ENCODE data around the gene ENTREP3. TPM values are rescaled to one million over a fixed set of nuclear protein-coding genes. Genes with fewer than 3 reads are reported as not detected.
A peak's percentile ranks its signal among the peaks of the same experiment; 100 is the strongest.
"Not testable (repeated sequence)": the region's sequence is repeated elsewhere in the genome, so short reads cannot be mapped to it uniquely, and the experiment has no call there.

Gene ENTREP3
- total RNA-seq, 2 donors from 2014 or later = 12.3 to 38.0 TPM

- H3K4me3 Mint-ChIP-seq = not testable (repeated sequence)
These were observed 19.9 kb downstream of the ENTREP3 start for GRCh38 chr1:155235375-155235774.

GRCh38 chr1:155233502-155233901, 21.8 kb downstream of the ENTREP3 start:
- not testable (repeated sequence) for H3K27ac Mint-ChIP-seq; DNase-seq (ENCODE audit: low spot score); H3K36me3 Mint-ChIP-seq; H3K27me3 Mint-ChIP-seq; H3K4me3 Mint-ChIP-seq; H3K9me3 Mint-ChIP-seq; ATAC-seq
- H3K4me1 Mint-ChIP-seq (ENCODE audit: low read depth in 2 of 2) = peaks cover 12 to 15% of the 10 kb centered on the region in 2 donors

More at GRCh38 chr1:155235375-155235774, 19.9 kb downstream of the ENTREP3 start:
- peak overlapping the region in 1 of 2 donors; percentile 20 for H3K27ac Mint-ChIP-seq
- not testable (repeated sequence) for H3K36me3 Mint-ChIP-seq; DNase-seq (ENCODE audit: low spot score); ATAC-seq; H3K9me3 Mint-ChIP-seq; H3K27me3 Mint-ChIP-seq
- peaks cover 9 to 11% of the 10 kb centered on the region in 2 donors for H3K4me1 Mint-ChIP-seq (ENCODE audit: low read depth in 2 of 2)

GRCh38 chr1:155232001-155232978, 23.0 kb downstream of the ENTREP3 start:
- H3K4me3 Mint-ChIP-seq; ATAC-seq; DNase-seq (ENCODE audit: low spot score); H3K9me3 Mint-ChIP-seq; H3K27me3 Mint-ChIP-seq; H3K36me3 Mint-ChIP-seq; H3K27ac Mint-ChIP-seq: not testable (repeated sequence)
- H3K4me1 Mint-ChIP-seq (ENCODE audit: low read depth in 2 of 2) = peaks cover 19 to 23% of the 10 kb centered on the region in 2 donors

GRCh38 chr1:155231302-155231701, 24.0 kb downstream of the ENTREP3 start:
- DNase-seq (ENCODE audit: low spot score); H3K4me3 Mint-ChIP-seq; ATAC-seq; H3K36me3 Mint-ChIP-seq; H3K9me3 Mint-ChIP-seq; H3K27me3 Mint-ChIP-seq: not testable (repeated sequence)
- peak overlapping the region in 1 of 2 donors; percentile 20 for H3K27ac Mint-ChIP-seq
- peaks cover 20 to 28% of the 10 kb centered on the region in 2 donors for H3K4me1 Mint-ChIP-seq (ENCODE audit: low read depth in 2 of 2)

GRCh38 chr1:155228096-155228427, 27.2 kb downstream of the ENTREP3 start:
- H3K36me3 Mint-ChIP-seq = no peaks in the 10 kb centered on the region
- H3K4me1 Mint-ChIP-seq (ENCODE audit: low read depth in 2 of 2) = peaks cover 23 to 27% of the 10 kb centered on the region in 2 donors
- H3K27me3 Mint-ChIP-seq = no peaks in the 10 kb centered on the region
- H3K27ac Mint-ChIP-seq = peak overlapping the region; percentile 91 to 94
- no peak for ATAC-seq
- H3K9me3 Mint-ChIP-seq = no peaks in the 10 kb centered on the region
- peak overlapping the region; percentile 98 for H3K4me3 Mint-ChIP-seq
- DNase-seq (ENCODE audit: low spot score) = no peak

GRCh38 chr1:155227261-155228095, 27.8 kb downstream of the ENTREP3 start:
- H3K27ac Mint-ChIP-seq = peak overlapping the region; percentile 91 to 94
- no peaks in the 10 kb centered on the region for H3K9me3 Mint-ChIP-seq
- DNase-seq (ENCODE audit: low spot score) (peak; percentile 99), ATAC-seq (peak; percentile 98 to 99)
- H3K36me3 Mint-ChIP-seq = no peaks in the 10 kb centered on the region
- H3K27me3 Mint-ChIP-seq = no peaks in the 10 kb centered on the region
- H3K4me3 Mint-ChIP-seq = peak overlapping the region; percentile 98
- peaks cover 23 to 27% of the 10 kb centered on the region in 2 donors for H3K4me1 Mint-ChIP-seq (ENCODE audit: low read depth in 2 of 2)

- Mint-ChIP-seq H3K36me3 (no peaks in the 10 kb centered on the region), H3K27me3 (no peaks in the 10 kb centered on the region), H3K4me3 (peak overlapping the region; percentile 98), H3K27ac (peak overlapping the region; percentile 91 to 94), H3K4me1 (ENCODE audit: low read depth in 2 of 2) (peaks cover 23 to 27% of the 10 kb centered on the region in 2 donors), H3K9me3 (no peaks in the 10 kb centered on the region)
- DNase-seq (ENCODE audit: low spot score) (no peak), ATAC-seq (peak; percentile 45 to 52)
These were observed 28.4 kb downstream of the ENTREP3 start for GRCh38 chr1:155226910-155227260.

- Mint-ChIP-seq H3K27me3 (no peaks in the 10 kb centered on the region), H3K4me1 (ENCODE audit: low read depth in 2 of 2) (peaks cover 23 to 27% of the 10 kb centered on the region in 2 donors), H3K9me3 (no peaks in the 10 kb centered on the region), H3K27ac (peak overlapping the region; percentile 91 to 94), H3K36me3 (no peaks in the 10 kb centered on the region), H3K4me3 (peak overlapping the region; percentile 98)
- ATAC-seq = peak; percentile 56 to 61
- DNase-seq (ENCODE audit: low spot score) = peak; percentile 75
These were observed 28.9 kb downstream of the ENTREP3 start for GRCh38 chr1:155226188-155226909.

GRCh38 chr1:155225404-155225759, 29.9 kb downstream of the ENTREP3 start:
- not testable (repeated sequence) for H3K36me3 Mint-ChIP-seq; H3K27me3 Mint-ChIP-seq; ATAC-seq; DNase-seq (ENCODE audit: low spot score); H3K9me3 Mint-ChIP-seq
- Mint-ChIP-seq H3K4me3 (peak overlapping the region; percentile 98), H3K27ac (peak overlapping the region in 1 of 2 donors; percentile 94), H3K4me1 (ENCODE audit: low read depth in 2 of 2) (peaks cover 26 to 27% of the 10 kb centered on the region in 2 donors)

GRCh38 chr1:155223047-155223446, 32.2 kb downstream of the ENTREP3 start:
- ATAC-seq (no peak), DNase-seq (ENCODE audit: low spot score) (no peak)
- no peaks in the 10 kb centered on the region for H3K36me3 Mint-ChIP-seq
- no peak overlapping the region for H3K4me3 Mint-ChIP-seq
- peaks cover 37 to 40% of the 10 kb centered on the region in 2 donors for H3K4me1 Mint-ChIP-seq (ENCODE audit: low read depth in 2 of 2)
- peaks cover 2% of the 10 kb centered on the region for H3K9me3 Mint-ChIP-seq
- H3K27me3 Mint-ChIP-seq = no peaks in the 10 kb centered on the region
- no peak overlapping the region for H3K27ac Mint-ChIP-seq

- Mint-ChIP-seq H3K27ac (peak overlapping the region; percentile 87 to 91), H3K4me1 (ENCODE audit: low read depth in 2 of 2) (peaks cover 19 to 22% of the 10 kb centered on the region in 2 donors)
- H3K4me3 Mint-ChIP-seq; H3K9me3 Mint-ChIP-seq; DNase-seq (ENCODE audit: low spot score); H3K27me3 Mint-ChIP-seq; ATAC-seq; H3K36me3 Mint-ChIP-seq: not testable (repeated sequence)
These were observed 34.9 kb downstream of the ENTREP3 start for GRCh38 chr1:155220211-155220965.

GRCh38 chr1:155219592-155220031, 35.7 kb downstream of the ENTREP3 start:
- Mint-ChIP-seq H3K4me1 (ENCODE audit: low read depth in 2 of 2) (peaks cover 19 to 22% of the 10 kb centered on the region in 2 donors), H3K27ac (peak overlapping the region; percentile 87 to 91), H3K36me3 (no peaks in the 10 kb centered on the region), H3K4me3 (peak overlapping the region; percentile 69), H3K27me3 (no peaks in the 10 kb centered on the region), H3K9me3 (peaks cover 2% of the 10 kb centered on the region)
- no peak for DNase-seq (ENCODE audit: low spot score)
- ATAC-seq = peak; percentile 69 to 79
